ENCODE measurements around the gene CMBL.

Gene CMBL

GRCh38 chr5:10310066-10310779 lies 2.5 kb upstream of the CMBL start:
- DNase-seq (ENCODE audit: low read depth in 3 of 3): no peak

- no peak for DNase-seq (ENCODE audit: low read depth in 3 of 3)
Observed at GRCh38 chr5:10308844-10309243, 1.1 kb upstream of the CMBL start.

DNA sequence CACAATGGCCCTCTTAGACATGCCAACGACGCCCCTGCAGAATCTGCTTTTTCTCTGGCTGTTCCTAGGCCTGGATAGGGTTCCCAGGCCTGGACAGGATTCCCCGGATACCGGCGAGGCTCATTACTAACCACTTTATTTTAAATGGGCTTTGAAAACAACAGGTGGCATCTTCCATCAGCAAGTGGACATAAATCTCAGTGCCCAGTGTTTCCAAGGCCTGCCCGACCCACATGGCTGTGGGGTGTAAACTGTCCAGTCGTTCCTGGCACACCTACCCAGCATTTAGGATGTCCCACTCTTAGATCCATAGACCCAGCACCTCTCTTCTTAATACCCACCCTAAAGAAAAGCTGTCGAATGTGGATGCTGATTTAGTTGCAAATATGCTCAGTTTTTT lies 896 bp downstream of the CMBL start:
- DNase-seq (ENCODE audit: low read depth in 3 of 3): no peak

- DNase-seq (ENCODE audit: low read depth in 3 of 3): no peak
Observed at GRCh38 chr5:10306114-10306513, 1.6 kb downstream of the CMBL start.

DNA sequence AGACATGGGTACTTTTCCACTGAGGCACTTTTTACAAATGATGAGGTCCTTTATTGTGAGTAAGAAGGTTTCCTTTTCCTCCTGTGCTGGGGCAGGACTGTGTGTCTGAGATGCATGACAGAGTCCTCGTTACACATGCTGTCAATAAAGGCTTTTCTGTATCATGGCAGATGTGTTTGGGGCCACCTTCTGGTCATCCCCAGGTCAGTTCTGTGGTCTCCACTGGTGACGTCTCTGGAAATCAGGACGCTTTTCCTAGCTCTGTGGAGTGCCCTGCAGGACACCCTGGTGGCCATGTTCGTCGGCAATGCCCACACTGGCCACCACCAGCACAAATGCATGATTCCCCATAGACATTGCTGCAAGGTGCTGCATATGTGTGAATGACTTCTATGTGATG lies 2.8 kb downstream of the CMBL start:
- no peak for DNase-seq (ENCODE audit: low read depth in 3 of 3)

DNA sequence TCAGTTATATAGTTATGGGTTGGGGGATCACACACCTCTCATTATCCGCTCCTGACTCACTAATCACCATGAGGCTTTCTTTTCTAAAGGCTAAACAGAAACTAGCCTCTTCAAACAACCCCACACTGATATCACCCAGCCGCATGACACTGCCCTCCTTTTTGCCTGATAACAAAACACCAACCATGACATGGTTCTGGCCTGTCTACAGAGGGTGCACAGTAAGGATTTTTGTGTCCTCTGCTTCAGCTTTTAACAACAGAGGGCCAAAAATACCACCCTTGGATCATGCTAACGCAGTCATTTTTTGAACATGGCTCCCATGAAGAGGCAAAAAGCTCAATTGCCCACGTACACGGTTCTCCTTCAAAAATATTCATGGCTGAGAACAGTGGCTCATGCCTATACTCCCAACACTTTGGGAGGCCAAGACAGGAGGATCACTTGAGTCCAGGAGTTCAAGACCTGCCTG lies 4.0 kb downstream of the CMBL start:
- DNase-seq (ENCODE audit: low read depth in 3 of 3): no peak

DNA sequence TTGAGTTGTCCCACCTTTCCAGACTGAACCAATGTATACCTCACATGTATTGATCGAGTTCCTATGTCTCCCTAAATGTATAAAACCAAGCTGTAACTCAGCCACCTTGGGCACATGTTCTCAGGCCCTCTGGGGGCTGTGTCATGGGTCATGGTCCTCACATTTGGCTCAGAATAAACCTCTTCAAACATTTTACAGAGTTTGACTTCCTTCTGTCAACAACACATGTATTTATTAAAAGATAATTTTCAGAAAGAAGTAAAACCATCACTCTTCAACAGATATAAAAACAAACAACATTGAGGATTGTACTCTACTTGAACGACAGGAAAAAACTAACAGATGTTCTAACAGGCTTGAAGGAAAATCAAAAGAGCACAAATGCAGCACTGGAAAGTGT lies 4.5 kb downstream of the CMBL start:
- DNase-seq (ENCODE audit: low read depth in 3 of 3): no peak

DNA sequence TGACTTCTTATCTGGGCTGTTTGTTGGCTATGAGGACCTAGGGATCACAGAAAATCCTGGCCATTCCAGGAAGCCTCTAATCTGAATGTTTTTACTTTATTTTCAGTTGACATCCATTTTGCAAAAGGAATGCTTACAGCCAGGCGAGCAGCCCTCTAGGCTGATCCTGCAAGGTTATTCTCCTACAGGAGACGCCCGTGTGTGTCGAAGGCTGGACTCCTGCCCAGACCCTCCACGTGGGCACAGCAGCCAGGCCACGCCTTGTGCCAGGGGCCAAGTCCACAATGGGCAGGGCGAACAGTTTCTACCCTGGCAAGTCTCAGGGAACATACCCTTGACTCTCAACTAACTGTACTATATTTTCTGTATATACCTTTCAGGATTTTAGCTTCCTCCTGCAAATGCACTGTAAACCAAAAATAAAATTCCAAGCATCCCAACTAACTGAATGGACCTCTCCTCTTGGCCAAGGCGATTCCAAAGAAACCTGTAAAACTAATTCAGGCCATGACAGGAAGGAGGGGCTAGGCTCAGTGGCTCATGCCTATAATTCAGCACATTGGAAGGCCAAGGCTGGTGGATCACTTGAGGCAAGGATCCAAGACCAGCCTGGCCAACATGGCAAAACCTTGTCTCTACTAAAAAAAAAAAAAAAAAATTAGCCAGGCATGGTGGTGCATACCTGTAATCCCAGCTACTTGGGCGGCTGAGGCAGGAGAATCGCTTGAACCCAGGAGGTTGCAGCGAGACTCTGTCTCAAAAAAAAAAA lies 5.7 kb downstream of the CMBL start:
- DNase-seq (ENCODE audit: low read depth in 3 of 3): no peak

- no peak for DNase-seq (ENCODE audit: low read depth in 3 of 3)
Observed at GRCh38 chr5:10301266-10301665, 6.4 kb downstream of the CMBL start.

DNA sequence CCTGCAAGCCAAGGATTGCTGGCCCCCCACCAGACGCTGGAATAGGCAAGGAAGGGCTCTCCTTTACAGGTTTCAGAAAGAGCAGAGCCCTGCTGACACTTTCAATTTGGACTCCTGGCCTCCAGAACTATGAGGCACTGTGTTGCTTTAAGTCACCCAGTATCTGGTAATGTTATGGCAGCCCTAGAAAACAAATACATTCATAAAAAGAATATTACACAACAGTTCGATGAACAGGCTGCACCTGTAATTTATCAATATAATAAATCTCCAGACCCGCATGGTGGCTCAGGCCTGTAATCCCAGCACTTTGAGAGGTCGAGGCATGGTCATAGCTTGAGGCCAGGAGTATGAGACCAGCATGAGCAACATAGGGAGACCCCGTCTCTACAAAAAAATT lies 7.5 kb downstream of the CMBL start:
- DNase-seq (ENCODE audit: low read depth in 3 of 3): no peak

- DNase-seq (ENCODE audit: low read depth in 3 of 3): no peak
Observed at GRCh38 chr5:10297646-10298204, 10.0 kb downstream of the CMBL start.

DNA sequence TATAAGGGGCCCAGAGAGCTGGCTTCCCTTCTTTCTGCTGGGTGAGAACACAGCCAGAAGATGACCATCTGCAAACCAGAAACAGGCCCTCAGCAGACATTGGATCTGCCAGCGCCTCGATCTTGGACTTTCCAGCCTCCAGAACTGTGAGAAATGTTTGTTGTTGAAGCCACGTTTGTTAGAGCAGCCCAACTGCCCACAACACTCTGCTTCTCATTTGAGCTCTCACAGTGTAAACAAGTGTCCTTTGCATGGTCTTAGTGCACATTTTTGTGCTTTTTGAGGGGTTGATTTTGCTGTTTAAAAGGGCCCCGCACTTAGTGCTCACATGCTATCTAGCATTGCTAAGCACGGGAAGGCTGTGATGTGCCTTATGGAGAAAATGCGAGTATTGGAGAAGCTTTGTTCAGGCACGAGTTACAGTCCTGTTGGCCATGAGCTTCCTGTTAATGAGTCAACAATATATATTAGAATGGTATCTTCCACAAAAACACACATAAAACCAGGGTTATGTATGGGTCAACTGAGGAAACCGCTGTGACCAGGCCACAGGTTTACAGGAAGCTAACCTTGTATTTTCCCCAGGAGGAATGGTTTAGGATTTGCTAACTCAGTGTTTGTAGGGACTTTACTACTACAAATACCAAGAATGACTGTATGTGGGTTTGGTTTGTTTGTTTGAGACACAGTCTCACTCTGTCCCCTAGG lies 11.9 kb downstream of the CMBL start:
- no peak for DNase-seq (ENCODE audit: low read depth in 3 of 3)

DNA sequence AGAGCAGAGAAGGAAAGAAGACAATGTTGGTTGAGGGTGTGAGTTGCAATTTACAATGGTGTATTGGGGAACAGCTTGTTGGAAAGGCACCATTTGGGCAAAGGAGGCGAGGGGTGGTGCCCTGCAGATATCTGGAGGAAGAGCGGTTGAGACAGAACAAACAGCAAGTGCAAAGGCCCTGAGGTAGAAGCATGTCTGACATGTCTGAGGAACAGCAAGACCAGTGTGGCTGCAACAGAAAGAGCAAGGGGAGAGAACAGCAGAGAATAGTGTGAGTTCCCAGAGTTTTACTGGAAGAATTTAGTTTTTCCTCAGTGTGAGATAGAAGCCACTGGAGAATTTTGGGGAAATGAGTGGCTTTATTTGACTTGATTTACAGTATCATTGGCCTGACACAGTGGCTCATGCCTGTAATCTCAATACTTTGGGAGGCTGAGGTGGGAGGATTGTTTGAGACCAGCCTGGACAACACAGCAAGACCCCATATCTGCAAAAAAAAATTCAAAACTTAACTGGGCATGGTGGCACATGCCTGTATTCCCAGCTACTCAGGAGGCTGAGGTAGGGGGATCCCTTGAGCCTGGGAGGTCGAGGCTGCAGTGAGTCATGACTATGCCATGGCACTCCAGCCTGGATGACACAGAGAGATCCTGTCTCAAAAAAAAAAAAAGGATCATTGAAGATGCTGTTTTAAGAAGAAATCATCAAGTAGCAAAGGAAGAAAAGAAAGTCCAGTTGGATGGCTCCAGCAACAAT lies 13.6 kb downstream of the CMBL start:
- no peak for DNase-seq (ENCODE audit: low read depth in 3 of 3)

DNA sequence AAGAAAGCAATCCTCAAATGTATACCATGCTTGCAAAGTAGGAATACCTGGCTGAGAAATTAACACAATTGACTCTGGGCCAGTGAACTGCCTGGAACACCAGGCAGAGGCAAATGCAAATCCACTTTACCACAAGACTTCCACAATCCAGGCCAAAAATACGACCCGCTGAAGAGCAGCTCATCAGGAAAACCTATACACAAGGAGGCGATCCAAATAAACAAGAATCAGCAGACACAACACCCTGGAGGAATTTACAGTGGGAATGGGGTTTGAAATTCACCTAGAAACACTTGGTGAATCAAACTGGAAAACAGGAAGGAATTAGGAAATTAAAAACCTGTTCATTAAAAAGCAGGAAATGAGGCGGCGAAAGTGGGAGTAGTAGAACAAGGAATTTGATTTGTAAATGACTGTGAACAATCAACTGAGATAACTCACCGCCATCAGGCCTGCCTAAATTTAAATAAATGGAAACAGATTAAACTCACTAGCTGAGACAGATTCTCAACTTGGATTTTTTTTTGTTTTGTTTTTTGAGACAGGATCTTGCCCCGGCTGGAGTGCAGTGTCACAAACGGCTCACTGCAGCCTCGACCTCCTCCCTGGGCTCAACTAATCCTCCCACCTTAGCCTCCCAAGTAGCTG lies 15.9 kb downstream of the CMBL start:
- DNase-seq (ENCODE audit: low read depth in 3 of 3): no peak

GRCh38 chr5:10290438-10290837 lies 17.3 kb downstream of the CMBL start:
- DNase-seq (ENCODE audit: low read depth in 3 of 3): no peak

DNA sequence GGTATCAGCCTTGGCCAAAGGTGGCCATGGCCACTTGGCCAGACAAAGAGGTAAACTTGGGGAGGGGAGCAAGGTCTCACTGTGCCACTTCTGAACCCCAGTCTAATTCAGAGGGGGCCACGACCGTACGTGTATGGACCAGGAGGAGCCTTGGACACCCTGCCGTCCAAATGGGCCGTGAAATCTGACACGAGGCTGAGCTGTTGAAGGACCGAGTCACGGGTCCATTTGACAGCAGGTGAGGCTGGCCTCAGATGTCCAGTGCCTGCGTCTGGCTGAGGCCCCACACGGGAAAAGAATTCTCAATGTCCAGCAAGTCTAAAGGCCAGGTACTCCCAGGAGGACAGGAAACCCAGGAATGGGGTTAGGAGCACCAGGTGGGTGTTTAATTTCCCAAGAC lies 17.7 kb downstream of the CMBL start:
- DNase-seq (ENCODE audit: low read depth in 3 of 3): no peak

- DNase-seq (ENCODE audit: low read depth in 3 of 3): no peak
Observed at GRCh38 chr5:10289353-10289752, 18.3 kb downstream of the CMBL start.

- DNase-seq (ENCODE audit: low read depth in 3 of 3): no peak
Observed at GRCh38 chr5:10288592-10289219, 19.0 kb downstream of the CMBL start.

DNA sequence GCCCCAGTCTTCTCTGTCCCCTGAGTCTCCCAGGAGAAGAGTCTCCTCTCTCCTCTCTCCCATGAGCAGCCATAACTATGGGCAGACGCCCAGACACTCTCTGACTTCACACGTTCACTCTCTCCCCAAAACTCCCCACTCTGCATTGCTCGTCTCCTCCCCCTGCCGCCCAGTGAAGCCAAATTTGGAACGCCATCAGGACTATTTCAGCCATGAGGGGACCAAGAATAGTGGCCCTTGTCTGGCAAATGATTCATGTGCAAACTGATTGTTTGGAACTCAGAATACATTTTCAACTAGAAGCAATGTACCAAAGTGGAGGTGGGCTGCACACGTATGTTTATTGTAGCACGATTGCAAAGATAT lies 20.9 kb downstream of the CMBL start:
- DNase-seq (ENCODE audit: low read depth in 3 of 3): no peak

DNA sequence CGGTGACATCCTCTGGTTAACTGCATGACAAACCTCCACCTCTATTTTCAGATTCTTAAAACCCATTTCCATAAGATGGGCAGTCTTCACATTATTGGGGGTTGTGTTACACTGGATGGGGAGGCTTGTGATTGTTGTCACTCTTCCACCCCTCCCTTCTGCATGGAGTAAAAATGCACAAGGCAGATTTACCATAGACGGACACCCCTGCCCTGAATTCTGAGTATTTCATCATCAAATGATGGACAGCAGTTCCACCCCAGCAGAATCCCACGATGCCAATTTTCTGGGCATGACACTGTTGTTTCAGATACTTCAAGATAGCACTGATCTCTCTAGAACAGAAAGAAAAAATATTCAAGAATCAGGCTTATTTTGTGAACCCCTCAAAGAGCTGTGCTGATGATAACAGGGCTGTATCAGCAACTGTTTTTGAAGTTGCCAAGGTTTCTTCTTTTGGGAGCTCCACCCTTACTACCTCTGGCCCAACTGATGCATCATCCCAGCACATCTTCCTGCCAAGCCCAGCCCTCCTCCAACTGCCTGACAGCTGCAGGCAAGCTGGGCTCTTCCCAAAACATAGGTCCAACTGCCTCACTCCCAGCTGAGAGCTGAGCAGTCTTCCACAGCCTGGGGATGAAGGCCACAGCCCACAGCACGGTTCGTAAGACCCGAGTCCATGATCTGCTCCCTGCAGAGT lies 21.4 kb downstream of the CMBL start:
- no peak for DNase-seq (ENCODE audit: low read depth in 3 of 3)
